ENCODE results near the gene ANKRD17.

ANKRD17 gene

DNA sequence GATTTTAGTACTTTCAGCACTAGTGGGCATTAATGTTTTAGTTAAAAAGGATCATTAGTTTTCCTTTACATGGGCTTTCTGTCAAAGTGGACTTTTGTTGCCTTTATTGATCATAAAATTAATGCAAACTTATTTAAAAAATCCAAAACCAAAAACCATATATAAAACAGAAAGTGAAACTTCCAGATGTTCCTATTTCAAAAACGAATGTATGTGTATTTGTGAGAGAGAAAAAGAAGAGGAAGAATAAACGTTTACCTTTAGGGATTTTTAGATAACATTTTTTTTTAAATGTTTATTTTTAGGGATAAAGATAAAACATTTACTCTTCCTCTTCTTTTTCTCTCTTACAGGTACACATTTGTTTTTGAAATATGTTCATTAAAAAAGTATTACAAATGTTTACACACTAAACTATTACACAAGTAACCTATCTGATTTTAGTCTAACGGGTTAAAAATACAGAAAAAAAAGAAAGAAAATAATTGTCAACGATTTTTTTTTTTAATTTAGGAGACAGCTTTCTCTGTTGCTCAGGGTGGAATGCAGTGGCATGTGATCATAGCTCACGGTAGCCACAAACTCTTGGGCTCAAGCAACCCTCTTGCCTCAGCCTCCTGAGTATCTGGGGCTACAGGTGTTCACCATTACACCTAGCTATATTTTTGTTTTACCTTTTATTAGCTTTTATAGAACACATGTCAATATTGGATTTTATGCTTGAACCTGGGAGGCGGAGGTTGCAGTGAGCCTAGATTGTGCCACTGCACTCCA is 172.3 kb downstream of the ANKRD17 start:
- Histone ChIP-seq H3K9me2 (replicated peaks; ENCODE audit: low read depth, low read length) (no peaks in the 10 kb centered on the region), H3K9me3 (ENCODE audit: insufficient read depth, low read depth, low read length) (no peaks in the 10 kb centered on the region), H3K36me3 (ENCODE audit: insufficient read depth, low read length) (peaks cover 49% of the 10 kb centered on the region; the same call in 1 of the 2 replicates), H3F3A (ENCODE audit: low read depth) (no peaks in the 10 kb centered on the region), H4K20me1 (ENCODE audit: insufficient read depth, low read length, poor library complexity, severe bottlenecking) (no peaks in the 10 kb centered on the region), H3K79me2 (ENCODE audit: insufficient read depth, low read length) (no peaks in the 10 kb centered on the region), H3K4me1 (ENCODE audit: insufficient read depth, low read length, poor library complexity, severe bottlenecking) (no peaks in the 10 kb centered on the region), H2AFZ (ENCODE audit: low read length) (no peak overlapping the region), H3K4me2 (ENCODE audit: low read depth, low read length, poor library complexity, severe bottlenecking) (no peak overlapping the region), H3K27me3 (ENCODE audit: insufficient read depth, low read length, poor library complexity, severe bottlenecking) (no peaks in the 10 kb centered on the region), H3K4me3 (ENCODE audit: low read length, poor library complexity, severe bottlenecking) (no peak overlapping the region), H3K9ac (ENCODE audit: low read depth, low read length, poor library complexity, severe bottlenecking) (no peak overlapping the region)
- TF ChIP-seq, protein P1, sequence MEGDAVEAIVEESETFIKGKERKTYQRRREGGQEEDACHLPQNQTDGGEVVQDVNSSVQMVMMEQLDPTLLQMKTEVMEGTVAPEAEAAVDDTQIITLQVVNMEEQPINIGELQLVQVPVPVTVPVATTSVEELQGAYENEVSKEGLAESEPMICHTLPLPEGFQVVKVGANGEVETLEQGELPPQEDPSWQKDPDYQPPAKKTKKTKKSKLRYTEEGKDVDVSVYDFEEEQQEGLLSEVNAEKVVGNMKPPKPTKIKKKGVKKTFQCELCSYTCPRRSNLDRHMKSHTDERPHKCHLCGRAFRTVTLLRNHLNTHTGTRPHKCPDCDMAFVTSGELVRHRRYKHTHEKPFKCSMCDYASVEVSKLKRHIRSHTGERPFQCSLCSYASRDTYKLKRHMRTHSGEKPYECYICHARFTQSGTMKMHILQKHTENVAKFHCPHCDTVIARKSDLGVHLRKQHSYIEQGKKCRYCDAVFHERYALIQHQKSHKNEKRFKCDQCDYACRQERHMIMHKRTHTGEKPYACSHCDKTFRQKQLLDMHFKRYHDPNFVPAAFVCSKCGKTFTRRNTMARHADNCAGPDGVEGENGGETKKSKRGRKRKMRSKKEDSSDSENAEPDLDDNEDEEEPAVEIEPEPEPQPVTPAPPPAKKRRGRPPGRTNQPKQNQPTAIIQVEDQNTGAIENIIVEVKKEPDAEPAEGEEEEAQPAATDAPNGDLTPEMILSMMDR (conservative IDR thresholded peaks at IDR 0.05; ENCODE audit: low read length), result no peak
- no peak for TF ChIP-seq EZH2phosphoT487 (IDR thresholded peaks at IDR 0.05; ENCODE audit: borderline replicate concordance)

DNA sequence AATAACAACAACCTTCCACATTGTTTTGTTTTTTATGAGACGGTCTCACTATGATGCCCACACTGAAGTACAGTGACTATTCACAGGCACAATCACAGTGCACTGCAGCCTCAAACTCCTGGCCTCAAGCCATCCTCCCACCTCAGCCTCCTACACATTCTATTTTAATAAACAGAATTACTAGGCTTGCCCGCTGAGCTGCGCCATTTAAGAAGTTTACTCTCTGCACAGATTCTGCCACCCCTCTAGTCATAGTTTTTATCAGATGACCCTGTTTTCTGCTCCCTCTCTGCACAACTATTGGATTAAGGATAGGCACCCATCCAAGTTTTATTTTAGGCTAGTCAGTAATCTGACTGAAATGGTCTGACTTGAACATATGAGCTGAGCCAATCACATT is 177.8 kb downstream of the ANKRD17 start:
- Histone ChIP-seq H3K4me1 (ENCODE audit: insufficient read depth, low read length, poor library complexity, severe bottlenecking) (no peaks in the 10 kb centered on the region), H3K79me2 (ENCODE audit: insufficient read depth, low read length) (no peaks in the 10 kb centered on the region), H3K4me3 (ENCODE audit: low read length, poor library complexity, severe bottlenecking) (no peak overlapping the region), H2AFZ (ENCODE audit: low read length) (no peak overlapping the region), H3K27me3 (ENCODE audit: insufficient read depth, low read length, poor library complexity, severe bottlenecking) (no peaks in the 10 kb centered on the region), H3K9me2 (replicated peaks; ENCODE audit: low read depth, low read length) (no peaks in the 10 kb centered on the region), H3K36me3 (ENCODE audit: insufficient read depth, low read length) (peaks cover 68% of the 10 kb centered on the region; the same call in 1 of the 2 replicates), H3F3A (ENCODE audit: low read depth) (no peaks in the 10 kb centered on the region), H3K4me2 (ENCODE audit: low read depth, low read length, poor library complexity, severe bottlenecking) (no peak overlapping the region), H4K20me1 (ENCODE audit: insufficient read depth, low read length, poor library complexity, severe bottlenecking) (no peaks in the 10 kb centered on the region), H3K9ac (ENCODE audit: low read depth, low read length, poor library complexity, severe bottlenecking) (no peak overlapping the region), H3K9me3 (ENCODE audit: insufficient read depth, low read depth, low read length) (no peaks in the 10 kb centered on the region)
- TF ChIP-seq EZH2phosphoT487 (IDR thresholded peaks at IDR 0.05; ENCODE audit: borderline replicate concordance), result no peak
- TF ChIP-seq, protein P1 (conservative IDR thresholded peaks at IDR 0.05; ENCODE audit: low read length), result no peak

DNA sequence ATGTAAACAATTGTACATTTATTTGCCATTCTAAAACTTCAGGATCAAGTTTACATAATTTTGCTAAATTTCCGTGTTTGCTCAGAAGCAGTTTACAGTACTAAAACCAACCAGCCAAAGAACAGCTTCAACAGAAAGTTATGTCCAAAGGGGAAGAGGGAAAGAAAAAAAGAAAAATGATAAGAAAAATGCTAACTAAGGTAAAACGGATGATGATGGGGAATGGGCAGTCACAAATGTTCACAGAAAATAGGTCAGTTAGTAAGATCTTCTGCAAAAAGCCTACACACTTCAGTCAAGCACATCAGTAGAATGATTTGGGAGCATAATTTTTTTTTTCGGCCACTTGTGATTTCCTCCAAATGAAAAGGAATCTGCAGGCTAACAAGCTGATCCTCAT is 182.8 kb downstream of the ANKRD17 start:
- no peak overlapping the region for H3K9ac ChIP-seq (ENCODE audit: low read depth, low read length, poor library complexity, severe bottlenecking)
- no peaks in the 10 kb centered on the region for H3K9me2 ChIP-seq (replicated peaks; ENCODE audit: low read depth, low read length)
- H2AFZ ChIP-seq (ENCODE audit: low read length), result no peak overlapping the region
- TF ChIP-seq EZH2phosphoT487 (IDR thresholded peaks at IDR 0.05; ENCODE audit: borderline replicate concordance), result no peak
- TF ChIP-seq, protein P1 (conservative IDR thresholded peaks at IDR 0.05; ENCODE audit: low read length), result no peak
- no peak overlapping the region for H3K4me2 ChIP-seq (ENCODE audit: low read depth, low read length, poor library complexity, severe bottlenecking)
- H3K4me1 ChIP-seq (ENCODE audit: insufficient read depth, low read length, poor library complexity, severe bottlenecking), result no peaks in the 10 kb centered on the region
- H3K36me3 ChIP-seq (ENCODE audit: insufficient read depth, low read length), result peaks cover 54% of the 10 kb centered on the region; the same call in 1 of the 2 replicates
- no peaks in the 10 kb centered on the region for H3K9me3 ChIP-seq (ENCODE audit: insufficient read depth, low read depth, low read length)
- no peaks in the 10 kb centered on the region for H3F3A ChIP-seq (ENCODE audit: low read depth)
- H3K79me2 ChIP-seq (ENCODE audit: insufficient read depth, low read length), result no peaks in the 10 kb centered on the region
- H3K4me3 ChIP-seq (ENCODE audit: low read length, poor library complexity, severe bottlenecking), result no peak overlapping the region
- no peaks in the 10 kb centered on the region for H3K27me3 ChIP-seq (ENCODE audit: insufficient read depth, low read length, poor library complexity, severe bottlenecking)
- H4K20me1 ChIP-seq (ENCODE audit: insufficient read depth, low read length, poor library complexity, severe bottlenecking), result no peaks in the 10 kb centered on the region
